GM10847 (cell line): ENCODE data around the gene NR2F1-AS1.

ENCODE experiments used
- POLR2A ChIP-seq: IDR thresholded peaks from 2 replicates; pipeline ENCODE4 v1.6.1; 2011; ENCODE audit not compliant: insufficient read length; ENCODE audit errors: extremely low read depth

The NR2F1-AS1 gene

GRCh38 chr5:93577854-93578812, 2.9 kb downstream of the NR2F1-AS1 start:
- TF ChIP-seq POLR2A, result no peak

DNA sequence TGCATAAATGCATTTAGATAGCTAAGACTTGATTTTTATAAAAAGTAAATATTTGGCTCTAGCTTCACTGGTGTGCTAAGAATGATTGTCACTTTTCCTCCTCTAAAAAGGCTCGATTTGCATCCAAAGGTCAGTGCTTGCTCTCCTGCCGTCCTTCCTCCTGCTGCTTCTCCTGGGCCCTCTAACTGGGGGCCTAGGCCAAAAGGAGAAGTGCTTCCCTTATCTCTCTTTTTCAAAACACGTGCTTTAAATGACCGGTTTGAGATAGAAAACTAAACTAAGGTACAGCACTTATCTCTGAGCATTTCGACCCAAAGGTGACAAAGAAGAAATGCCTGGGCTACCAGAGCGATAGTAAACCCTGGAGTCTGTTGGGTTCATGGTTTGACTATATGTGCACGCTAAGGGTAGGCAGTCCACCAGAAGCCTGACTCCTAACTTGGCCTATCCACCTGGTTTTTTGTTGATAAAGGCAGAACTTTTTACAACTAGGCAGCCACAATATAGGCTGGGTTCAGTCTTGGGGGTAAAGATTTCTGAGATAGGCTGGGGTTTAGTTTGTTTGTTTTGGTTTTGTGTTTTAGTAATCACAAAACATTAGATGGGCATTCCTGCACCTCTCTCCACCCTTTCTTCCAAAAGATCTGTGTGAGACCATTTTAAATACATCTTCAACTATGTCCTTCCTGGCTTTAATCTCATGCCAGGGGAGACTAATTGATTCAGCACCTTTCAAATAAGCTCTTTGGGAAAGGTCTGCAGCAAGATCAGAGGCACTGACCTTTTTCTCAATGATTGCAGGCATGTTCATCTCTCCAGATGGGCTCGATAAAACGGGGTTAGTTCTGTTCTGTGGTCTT, 3.8 kb downstream of the NR2F1-AS1 start:
- no peak for TF ChIP-seq POLR2A

- TF ChIP-seq POLR2A, result no peak
These were observed 5.3 kb downstream of the NR2F1-AS1 start for GRCh38 chr5:93575461-93576414.

DNA sequence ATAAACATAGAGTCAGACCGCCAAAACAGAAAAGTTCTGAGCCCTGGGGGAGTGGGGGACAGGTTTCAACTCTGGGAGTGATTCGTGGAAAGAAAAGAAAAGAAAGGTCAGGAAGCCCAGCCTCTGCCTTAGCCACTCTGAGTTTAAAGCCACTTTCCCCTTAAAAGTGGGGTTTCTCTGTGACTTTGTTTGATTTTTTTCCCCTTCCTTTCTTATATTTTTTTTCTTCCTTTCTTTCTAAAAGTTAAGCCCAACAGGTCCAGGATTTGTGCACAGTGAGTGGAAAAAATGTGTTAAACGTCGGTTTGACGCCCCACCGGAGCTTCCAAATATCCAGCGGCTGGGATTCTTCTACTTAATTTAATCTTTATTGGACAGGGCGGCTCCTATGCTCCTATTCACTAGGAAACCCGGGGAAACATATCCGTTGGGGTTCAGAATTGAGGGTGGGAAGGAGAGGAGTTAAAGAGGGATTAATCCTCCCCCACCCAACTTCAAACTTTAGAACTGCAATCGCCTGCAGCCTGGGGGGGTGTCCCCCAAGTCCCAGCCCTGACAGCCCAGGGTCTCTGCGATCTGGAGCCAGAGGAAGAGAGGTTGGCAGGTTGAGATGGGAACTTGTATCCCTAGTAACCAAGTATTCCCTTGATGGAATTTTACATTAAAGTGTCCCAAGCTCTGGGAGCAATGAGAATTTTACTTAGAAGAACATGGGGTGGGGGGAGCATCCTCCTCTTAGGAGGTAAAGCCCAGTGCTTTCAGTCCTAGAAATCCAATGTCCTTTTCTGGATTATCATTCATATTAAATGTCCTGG, 6.3 kb downstream of the NR2F1-AS1 start:
- TF ChIP-seq POLR2A, result no peak

GRCh38 chr5:93573354-93574351, 7.4 kb downstream of the NR2F1-AS1 start:
- no peak for TF ChIP-seq POLR2A

DNA sequence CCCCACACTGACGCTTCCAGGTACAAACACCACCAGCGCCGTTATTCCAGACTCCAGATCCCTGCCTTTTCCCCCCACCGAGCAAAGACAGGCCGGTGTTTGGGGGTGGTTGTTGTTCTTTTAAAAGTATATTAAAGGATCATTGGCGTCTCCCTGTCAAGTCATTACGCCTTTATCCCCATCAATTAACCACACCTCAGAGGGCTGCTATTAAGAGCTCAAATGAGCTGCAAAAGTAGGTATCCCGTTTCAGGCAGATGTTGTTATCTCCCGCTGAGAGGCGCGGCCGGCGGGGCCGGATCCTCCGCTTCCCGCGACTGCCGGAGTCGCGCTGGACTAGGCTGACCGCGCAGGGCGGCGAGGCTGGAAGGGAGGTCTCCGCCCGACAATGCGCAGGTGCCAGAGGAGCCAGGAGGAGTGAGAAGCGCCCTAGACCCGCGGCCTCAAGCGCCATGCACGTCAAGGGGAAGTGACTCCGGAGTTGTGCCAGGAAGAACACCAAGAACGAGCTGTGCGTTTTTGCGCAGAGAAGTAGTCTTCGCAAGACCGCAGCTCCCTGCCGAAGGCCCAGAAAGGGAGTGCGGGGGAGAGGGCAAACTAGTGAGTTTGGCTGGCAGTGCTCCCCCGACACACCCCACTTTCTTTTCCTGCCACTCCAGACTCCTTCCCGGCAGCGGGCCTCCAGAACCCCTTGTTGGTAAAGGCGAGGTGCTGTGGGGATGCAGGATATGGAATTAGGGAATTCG, 8.2 kb downstream of the NR2F1-AS1 start:
- TF ChIP-seq POLR2A, result no peak

- TF ChIP-seq POLR2A, result no peak
These were observed 8.9 kb downstream of the NR2F1-AS1 start for GRCh38 chr5:93572101-93572607.

DNA sequence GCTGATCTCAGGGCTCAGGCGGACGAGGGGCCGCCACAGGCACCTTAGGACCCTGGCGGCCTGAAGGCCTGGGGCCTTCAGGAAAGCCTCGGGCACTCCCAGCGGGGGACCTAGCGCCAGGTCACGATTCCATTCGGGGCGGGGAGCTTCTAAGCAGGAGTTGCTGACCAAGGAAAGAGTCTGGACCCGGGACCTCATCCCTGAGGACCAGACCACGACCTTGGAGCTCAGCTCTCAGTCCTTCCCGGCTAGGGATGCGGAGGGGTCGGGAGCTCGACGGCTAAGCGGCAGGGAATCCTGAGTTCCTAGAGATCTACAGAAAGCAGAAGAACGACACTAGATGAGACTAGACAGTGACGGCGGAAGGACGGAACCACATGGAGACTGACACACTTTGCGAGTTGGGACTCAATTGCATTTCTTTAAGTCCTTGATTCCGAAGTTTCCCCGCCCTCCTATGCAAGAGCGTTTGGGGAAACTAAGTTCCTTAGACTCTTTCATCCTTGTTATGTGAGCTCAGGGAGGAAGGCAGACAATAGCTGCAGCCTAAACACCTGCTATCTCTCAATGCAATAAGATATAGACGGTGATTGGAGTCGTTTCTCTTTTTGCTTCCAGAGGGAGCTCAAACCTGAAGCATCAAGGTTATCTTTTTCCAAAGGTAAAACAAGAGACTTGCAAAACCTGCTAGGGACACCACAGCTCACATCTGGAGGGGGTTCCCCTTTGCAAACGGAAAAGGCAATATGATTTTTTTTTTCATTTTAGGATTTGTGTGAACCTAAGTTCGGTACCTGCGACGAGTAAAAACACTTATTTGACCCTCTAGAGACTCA, 9.7 kb downstream of the NR2F1-AS1 start:
- TF ChIP-seq POLR2A, result no peak

DNA sequence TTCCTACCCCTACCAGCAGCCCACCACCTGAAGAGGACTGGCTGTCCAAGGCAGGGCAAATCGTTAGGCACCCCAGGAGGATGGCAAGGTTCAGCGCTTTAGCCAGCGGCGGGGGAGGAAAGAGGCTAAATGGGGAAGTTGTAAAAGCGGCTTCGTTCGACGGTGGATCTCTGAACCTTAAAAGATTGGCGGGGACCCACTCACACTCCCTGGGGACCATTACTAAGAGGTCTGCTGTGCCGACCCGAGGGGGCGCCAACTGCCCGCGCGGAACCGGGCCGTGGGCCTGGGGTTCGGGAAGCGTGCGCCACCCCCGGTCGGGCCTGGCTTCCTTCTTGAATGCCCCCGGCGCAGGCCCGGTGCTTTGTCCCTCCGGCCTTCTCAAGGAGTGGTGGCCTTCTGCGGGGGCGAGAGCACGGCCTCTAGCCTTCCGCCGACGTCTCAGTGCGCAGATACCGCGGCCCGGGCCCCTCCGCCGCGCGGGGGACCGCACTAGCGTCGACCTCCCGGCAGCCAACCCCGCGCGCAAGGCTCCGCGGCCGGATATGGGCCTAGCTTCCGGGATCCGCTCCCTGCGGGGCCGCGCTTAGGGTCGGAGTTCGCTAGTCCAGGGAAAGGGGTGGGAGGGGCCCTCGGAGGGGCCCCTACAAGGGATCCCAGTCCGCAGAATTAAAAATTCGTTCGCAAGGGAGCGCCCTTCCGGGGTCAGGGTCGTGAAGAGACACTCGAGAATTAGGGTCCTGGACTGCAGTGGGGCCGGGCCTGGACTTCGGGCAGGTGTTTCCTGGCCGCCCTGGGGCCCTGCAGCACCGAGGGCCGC, 10.5 kb downstream of the NR2F1-AS1 start:
- TF ChIP-seq POLR2A, result no peak

GRCh38 chr5:93569300-93570160, 11.5 kb downstream of the NR2F1-AS1 start:
- no peak for TF ChIP-seq POLR2A
